ENCODE measurements around the gene YEATS4. TPM values are rescaled to one million over a fixed set of nuclear protein-coding genes. Genes with fewer than 3 reads are reported as not detected.
A peak's percentile ranks its signal among the peaks of the same experiment; 100 is the strongest.

The YEATS4 gene
- total and polyA plus RNA-seq, 4 donors: 9.9 to 23.8 (median 15.5) TPM

DNA sequence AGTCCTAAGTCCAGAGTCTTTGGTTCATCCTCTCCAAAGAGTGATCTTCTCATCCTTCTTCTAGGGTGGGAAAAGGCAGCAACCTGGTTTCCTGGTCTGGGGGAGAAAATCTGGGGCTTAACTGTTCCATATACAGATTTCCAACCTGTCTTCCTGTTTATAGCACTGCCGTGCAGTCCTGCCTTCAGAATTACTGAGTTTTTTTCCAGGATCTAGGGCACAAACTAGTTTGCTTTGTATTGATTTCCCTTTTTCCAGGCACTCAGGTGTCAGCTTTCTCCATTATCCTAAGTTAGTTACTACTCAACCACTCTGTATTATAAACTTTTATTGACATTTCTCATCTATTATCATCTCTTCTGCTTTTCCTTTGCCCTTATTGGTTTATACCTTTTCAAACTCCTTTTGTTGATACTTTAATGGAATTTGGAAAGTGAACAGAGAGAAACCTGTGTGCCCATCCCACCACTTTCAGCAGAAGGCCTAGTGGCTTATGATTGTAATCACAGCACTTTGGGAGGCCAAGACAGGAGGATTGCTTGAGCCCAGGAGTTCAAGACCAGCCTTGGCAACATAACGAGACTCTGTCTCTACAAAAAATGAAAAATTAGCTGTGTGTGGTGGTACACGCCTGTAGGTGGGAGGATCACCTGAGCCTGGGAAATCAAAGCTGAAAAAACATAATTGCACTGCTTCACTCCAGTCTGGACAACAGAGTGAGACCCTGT lies 15.5 kb upstream of the YEATS4 start:
- Histone ChIP-seq H3K27me3 (ENCODE audit: control insufficient read depth in 4 of 4, insufficient read depth in 4 of 4, low read length in 3 of 4) (no peaks in the 10 kb centered on the region), H3K9me3 (ENCODE audit: control insufficient read depth in 4 of 4, low read length in 3 of 4) (no peaks in the 10 kb centered on the region), H3K27ac (ENCODE audit: low read depth in 1 of 2, low read length in 2 of 2) (peak overlapping the region; percentile 16 to 28), H3K9ac (ENCODE audit: low read depth in 1 of 2, low read length in 2 of 2) (no peak overlapping the region), H3K4me1 (ENCODE audit: control insufficient read depth in 4 of 4, insufficient read depth in 4 of 4, low read length in 3 of 4) (peaks cover 16 to 57% (median 49%) of the 10 kb centered on the region in 4 donors), H3K4me3 (ENCODE audit: low read depth in 1 of 3, low read length in 3 of 3) (no peak overlapping the region), H3K36me3 (ENCODE audit: control insufficient read depth in 4 of 4, insufficient read depth in 3 of 4, low read depth in 1 of 4, low read length in 3 of 4) (no peaks in the 10 kb centered on the region)
- 69% methylated on average over 3 of the region's 3 CpGs for WGBS
- TF ChIP-seq HNF4A (conservative IDR thresholded peaks at IDR 0.05) (peak in 1 of 2 donors; percentile 20), YY1 (IDR thresholded peaks at IDR 0.05) (peak; percentile 21), FOXA2 (IDR thresholded peaks at IDR 0.05) (no peak), SP1 (IDR thresholded peaks at IDR 0.05) (peak; percentile 15), FOXA1 (IDR thresholded peaks at IDR 0.05) (no peak)
- no peak for DNase-seq (ENCODE audit: low spot score)

DNA sequence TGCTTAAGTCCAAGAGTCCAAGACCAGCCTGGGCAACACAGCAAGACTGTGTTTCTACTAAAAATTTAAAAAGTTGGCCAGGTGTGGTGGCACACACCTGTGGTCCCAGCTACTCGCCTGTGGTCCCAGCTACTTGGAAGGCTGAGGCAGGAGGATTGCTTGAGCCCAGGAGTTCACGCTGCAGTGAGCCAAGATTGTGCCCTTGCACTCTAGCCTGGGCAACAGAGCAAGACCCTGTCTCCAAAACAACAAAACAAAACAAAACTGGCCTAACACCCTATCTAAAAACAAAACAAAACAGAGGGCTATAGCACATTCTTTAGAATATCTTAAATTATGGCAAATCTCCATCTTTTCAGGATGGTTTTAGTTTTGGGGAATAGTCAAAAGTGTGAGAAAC lies 14.5 kb upstream of the YEATS4 start:
- Histone ChIP-seq H3K27me3 (ENCODE audit: control insufficient read depth in 4 of 4, insufficient read depth in 4 of 4, low read length in 3 of 4) (no peaks in the 10 kb centered on the region), H3K4me1 (ENCODE audit: control insufficient read depth in 4 of 4, insufficient read depth in 4 of 4, low read length in 3 of 4) (peaks cover 16 to 57% (median 43%) of the 10 kb centered on the region in 4 donors), H3K36me3 (ENCODE audit: control insufficient read depth in 4 of 4, insufficient read depth in 3 of 4, low read depth in 1 of 4, low read length in 3 of 4) (no peaks in the 10 kb centered on the region), H3K9me3 (ENCODE audit: control insufficient read depth in 4 of 4, low read length in 3 of 4) (no peaks in the 10 kb centered on the region), H3K27ac (ENCODE audit: low read depth in 1 of 2, low read length in 2 of 2) (peak overlapping the region in 1 of 2 donors; percentile 7), H3K9ac (ENCODE audit: low read depth in 1 of 2, low read length in 2 of 2) (no peak overlapping the region), H3K4me3 (ENCODE audit: low read depth in 1 of 3, low read length in 3 of 3) (no peak overlapping the region)
- 90% methylated on average over 2 of the region's 2 CpGs for WGBS
- TF ChIP-seq FOXA1 (IDR thresholded peaks at IDR 0.05) (no peak), TAF1 (conservative IDR thresholded peaks at IDR 0.05) (no peak), YY1 (IDR thresholded peaks at IDR 0.05) (no peak), HNF4G (IDR thresholded peaks at IDR 0.05) (no peak), EGR1 (IDR thresholded peaks at IDR 0.05; ENCODE audit: low read depth in 2 of 2) (no peak), SP1 (IDR thresholded peaks at IDR 0.05) (no peak), RXRA (IDR thresholded peaks at IDR 0.05) (no peak), JUND (IDR thresholded peaks at IDR 0.05) (no peak), HNF4A (conservative IDR thresholded peaks at IDR 0.05) (no peak), FOXA2 (IDR thresholded peaks at IDR 0.05) (no peak), RAD21 (IDR thresholded peaks at IDR 0.05) (no peak)
- TF ChIP-seq, protein P1, sequence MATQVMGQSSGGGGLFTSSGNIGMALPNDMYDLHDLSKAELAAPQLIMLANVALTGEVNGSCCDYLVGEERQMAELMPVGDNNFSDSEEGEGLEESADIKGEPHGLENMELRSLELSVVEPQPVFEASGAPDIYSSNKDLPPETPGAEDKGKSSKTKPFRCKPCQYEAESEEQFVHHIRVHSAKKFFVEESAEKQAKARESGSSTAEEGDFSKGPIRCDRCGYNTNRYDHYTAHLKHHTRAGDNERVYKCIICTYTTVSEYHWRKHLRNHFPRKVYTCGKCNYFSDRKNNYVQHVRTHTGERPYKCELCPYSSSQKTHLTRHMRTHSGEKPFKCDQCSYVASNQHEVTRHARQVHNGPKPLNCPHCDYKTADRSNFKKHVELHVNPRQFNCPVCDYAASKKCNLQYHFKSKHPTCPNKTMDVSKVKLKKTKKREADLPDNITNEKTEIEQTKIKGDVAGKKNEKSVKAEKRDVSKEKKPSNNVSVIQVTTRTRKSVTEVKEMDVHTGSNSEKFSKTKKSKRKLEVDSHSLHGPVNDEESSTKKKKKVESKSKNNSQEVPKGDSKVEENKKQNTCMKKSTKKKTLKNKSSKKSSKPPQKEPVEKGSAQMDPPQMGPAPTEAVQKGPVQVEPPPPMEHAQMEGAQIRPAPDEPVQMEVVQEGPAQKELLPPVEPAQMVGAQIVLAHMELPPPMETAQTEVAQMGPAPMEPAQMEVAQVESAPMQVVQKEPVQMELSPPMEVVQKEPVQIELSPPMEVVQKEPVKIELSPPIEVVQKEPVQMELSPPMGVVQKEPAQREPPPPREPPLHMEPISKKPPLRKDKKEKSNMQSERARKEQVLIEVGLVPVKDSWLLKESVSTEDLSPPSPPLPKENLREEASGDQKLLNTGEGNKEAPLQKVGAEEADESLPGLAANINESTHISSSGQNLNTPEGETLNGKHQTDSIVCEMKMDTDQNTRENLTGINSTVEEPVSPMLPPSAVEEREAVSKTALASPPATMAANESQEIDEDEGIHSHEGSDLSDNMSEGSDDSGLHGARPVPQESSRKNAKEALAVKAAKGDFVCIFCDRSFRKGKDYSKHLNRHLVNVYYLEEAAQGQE (IDR thresholded peaks at IDR 0.05): no peak
- TF ChIP-seq, protein P2, sequence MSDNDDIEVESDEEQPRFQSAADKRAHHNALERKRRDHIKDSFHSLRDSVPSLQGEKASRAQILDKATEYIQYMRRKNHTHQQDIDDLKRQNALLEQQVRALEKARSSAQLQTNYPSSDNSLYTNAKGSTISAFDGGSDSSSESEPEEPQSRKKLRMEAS (IDR thresholded peaks at IDR 0.05): no peak
- DNase-seq (ENCODE audit: low spot score): no peak

DNA sequence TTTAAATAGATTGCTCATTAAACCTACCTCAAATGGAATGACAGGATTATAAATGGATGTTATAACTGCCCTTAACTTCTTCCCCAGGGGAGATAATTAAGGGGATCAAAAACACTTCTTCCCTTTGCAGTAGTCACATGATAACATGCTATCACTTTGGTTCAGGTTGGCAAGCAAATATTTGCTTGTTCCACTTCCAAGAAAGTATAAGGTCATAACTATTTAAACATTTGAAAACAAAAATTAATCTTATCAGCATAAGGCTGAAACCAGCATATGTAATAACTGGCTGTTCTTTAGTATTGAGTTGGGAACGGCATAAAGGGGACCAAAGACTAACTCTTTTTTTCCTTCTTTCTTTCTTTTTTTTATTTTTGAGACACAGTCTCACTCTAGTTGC lies 13.8 kb upstream of the YEATS4 start:
- WGBS: 24% methylated on average over 1 of the region's 1 CpG
- H3K4me1 ChIP-seq (ENCODE audit: control insufficient read depth in 4 of 4, insufficient read depth in 4 of 4, low read length in 3 of 4): peaks cover 14 to 51% (median 37%) of the 10 kb centered on the region in 4 donors

More for the DNA sequence above, 13.8 kb upstream of the YEATS4 start:
- no peak overlapping the region for H3K4me3 ChIP-seq (ENCODE audit: low read depth in 1 of 3, low read length in 3 of 3)
- no peak for DNase-seq (ENCODE audit: low spot score)
- peak overlapping the region; percentile 8 to 44 for H3K27ac ChIP-seq (ENCODE audit: low read depth in 1 of 2, low read length in 2 of 2)
- no peaks in the 10 kb centered on the region for H3K9me3 ChIP-seq (ENCODE audit: control insufficient read depth in 4 of 4, low read length in 3 of 4)
- H3K36me3 ChIP-seq (ENCODE audit: control insufficient read depth in 4 of 4, insufficient read depth in 3 of 4, low read depth in 1 of 4, low read length in 3 of 4): no peaks in the 10 kb centered on the region
- TF ChIP-seq EGR1 (IDR thresholded peaks at IDR 0.05; ENCODE audit: low read depth in 2 of 2): no peak
- no peak for TF ChIP-seq YY1 (IDR thresholded peaks at IDR 0.05)
- TF ChIP-seq, protein P3, sequence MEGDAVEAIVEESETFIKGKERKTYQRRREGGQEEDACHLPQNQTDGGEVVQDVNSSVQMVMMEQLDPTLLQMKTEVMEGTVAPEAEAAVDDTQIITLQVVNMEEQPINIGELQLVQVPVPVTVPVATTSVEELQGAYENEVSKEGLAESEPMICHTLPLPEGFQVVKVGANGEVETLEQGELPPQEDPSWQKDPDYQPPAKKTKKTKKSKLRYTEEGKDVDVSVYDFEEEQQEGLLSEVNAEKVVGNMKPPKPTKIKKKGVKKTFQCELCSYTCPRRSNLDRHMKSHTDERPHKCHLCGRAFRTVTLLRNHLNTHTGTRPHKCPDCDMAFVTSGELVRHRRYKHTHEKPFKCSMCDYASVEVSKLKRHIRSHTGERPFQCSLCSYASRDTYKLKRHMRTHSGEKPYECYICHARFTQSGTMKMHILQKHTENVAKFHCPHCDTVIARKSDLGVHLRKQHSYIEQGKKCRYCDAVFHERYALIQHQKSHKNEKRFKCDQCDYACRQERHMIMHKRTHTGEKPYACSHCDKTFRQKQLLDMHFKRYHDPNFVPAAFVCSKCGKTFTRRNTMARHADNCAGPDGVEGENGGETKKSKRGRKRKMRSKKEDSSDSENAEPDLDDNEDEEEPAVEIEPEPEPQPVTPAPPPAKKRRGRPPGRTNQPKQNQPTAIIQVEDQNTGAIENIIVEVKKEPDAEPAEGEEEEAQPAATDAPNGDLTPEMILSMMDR (IDR thresholded peaks at IDR 0.05; ENCODE audit: low read depth, low read length, missing input control): no peak
- no peak for TF ChIP-seq FOXA1 (IDR thresholded peaks at IDR 0.05)
- no peak for TF ChIP-seq JUND (IDR thresholded peaks at IDR 0.05)
- peak in 1 of 2 donors; percentile 28 for TF ChIP-seq RXRA (IDR thresholded peaks at IDR 0.05)
- peak in 1 of 2 donors; percentile 42 for TF ChIP-seq HNF4A (conservative IDR thresholded peaks at IDR 0.05)
- H3K9ac ChIP-seq (ENCODE audit: low read depth in 1 of 2, low read length in 2 of 2): peak overlapping the region in 1 of 2 donors; percentile 48
- H3K27me3 ChIP-seq (ENCODE audit: control insufficient read depth in 4 of 4, insufficient read depth in 4 of 4, low read length in 3 of 4): no peaks in the 10 kb centered on the region

Measured in liver (tissue), 9 donors.